IPS-15b (cell line): ENCODE measurements around the gene ELOVL4.

Experiments
- H3K27me3 ChIP-seq: one replicate; pipeline ENCODE4 v1.6.1; 2013; ENCODE audit warnings: low read length; ENCODE audit not compliant: control insufficient read depth, insufficient read depth
- H3K36me3 ChIP-seq: one replicate; pipeline ENCODE4 v1.6.1; 2013; ENCODE audit warnings: low read length; ENCODE audit not compliant: control insufficient read depth, insufficient read depth
- H3K4me1 ChIP-seq: one replicate; pipeline ENCODE4 v1.6.1; 2013; ENCODE audit warnings: mild to moderate bottlenecking, low read length; ENCODE audit not compliant: control insufficient read depth, insufficient read depth
- H3K4me3 ChIP-seq: one replicate; pipeline ENCODE4 v1.5.1; 2013; ENCODE audit warnings: low read depth, low read length
- H3K9ac ChIP-seq: one replicate; pipeline ENCODE4 v1.6.1; 2013; ENCODE audit warnings: low read depth, mild to moderate bottlenecking, low read length
- H3K9me3 ChIP-seq: one replicate; pipeline ENCODE4 v1.6.1; 2013; ENCODE audit warnings: mild to moderate bottlenecking, low read length; ENCODE audit not compliant: control insufficient read depth, insufficient read depth

The ELOVL4 gene

DNA sequence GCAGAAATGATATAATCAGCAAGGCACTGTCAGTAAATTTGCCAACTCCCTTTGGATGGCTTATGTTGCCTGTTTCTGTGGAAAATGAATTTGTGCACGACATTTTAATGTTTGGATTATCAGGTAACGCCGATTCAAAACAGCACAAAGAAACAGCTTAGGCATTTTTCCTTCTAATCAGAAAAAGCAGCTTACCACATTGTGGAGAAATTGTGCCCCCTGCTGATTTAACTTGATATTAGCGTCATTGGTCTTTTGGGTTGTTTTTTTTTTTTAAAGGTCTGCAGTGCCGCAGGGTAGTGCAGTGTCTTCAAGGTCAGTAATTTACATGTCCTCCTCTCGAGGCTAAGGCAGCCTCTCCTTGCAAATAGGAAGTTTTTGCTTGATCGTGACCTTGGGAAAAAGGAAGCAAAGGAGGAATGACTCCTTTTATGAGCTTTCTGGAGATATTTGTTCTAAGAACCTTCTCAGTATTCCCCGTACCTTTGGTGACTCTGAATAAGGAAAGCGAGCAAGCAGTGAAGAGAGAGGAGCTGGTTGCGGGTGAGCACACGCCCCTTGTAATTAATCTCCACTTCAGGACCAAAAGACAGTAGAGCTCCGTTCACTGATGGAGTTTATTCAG is 79.1 kb downstream of the ELOVL4 start:
- H3K9me3 ChIP-seq: no peaks in the 10 kb centered on the region
- peaks cover 5% of the 10 kb centered on the region for H3K27me3 ChIP-seq
- H3K36me3 ChIP-seq: no peaks in the 10 kb centered on the region
- H3K4me3 ChIP-seq: peak overlapping the region; percentile 8
- no peak overlapping the region for H3K9ac ChIP-seq
- H3K4me1 ChIP-seq: no peaks in the 10 kb centered on the region
